ENCODE results near the gene IMMP2L. TPM values are rescaled to one million over a fixed set of nuclear protein-coding genes. Genes with fewer than 3 reads are reported as not detected.

The IMMP2L gene
- total RNA-seq, 1 donor from 2014 or later = 21.5 TPM

DNA sequence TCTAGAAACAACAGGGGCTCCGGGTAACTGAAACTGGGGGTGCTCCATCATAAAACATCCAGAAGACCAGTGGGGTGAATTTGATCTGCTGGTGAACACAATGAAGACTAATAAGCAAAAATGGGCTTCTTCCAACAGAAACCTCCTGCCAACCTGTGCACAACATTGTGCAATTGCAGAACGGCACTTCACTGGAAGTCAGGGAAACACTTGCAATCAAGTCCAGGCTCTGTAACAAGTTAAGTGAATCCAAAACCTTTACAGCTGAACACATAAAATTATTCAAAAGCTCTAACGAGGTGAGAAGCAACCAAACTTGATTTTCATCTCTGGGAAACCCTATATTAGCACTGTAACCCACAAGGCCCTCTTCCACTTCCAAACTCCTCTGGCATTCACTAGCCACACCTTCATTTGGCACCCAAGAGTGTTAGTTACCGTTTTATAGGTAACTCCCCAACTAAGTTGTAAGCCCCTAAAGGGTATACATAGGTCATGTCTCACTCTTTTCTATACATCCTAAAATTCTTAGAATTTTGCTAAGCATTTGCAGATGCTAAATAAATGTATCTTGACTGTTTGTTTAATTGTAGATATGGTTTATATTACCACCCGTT, 22.0 kb downstream of the IMMP2L start:
- Histone ChIP-seq H3K4me3 (no peak overlapping the region), H3K27me3 (no peaks in the 10 kb centered on the region), H3K4me2 (no peak overlapping the region), H3K36me3 (no peaks in the 10 kb centered on the region), H2AFZ (replicated peaks) (no peak overlapping the region), H3K9me3 (ENCODE audit: low read depth) (no peaks in the 10 kb centered on the region), H4K20me1 (ENCODE audit: low read depth) (no peaks in the 10 kb centered on the region), H3K27ac (no peak overlapping the region), H3K79me2 (ENCODE audit: low read depth) (no peaks in the 10 kb centered on the region), H3K9ac (no peak overlapping the region), H3K4me1 (peaks cover 8% of the 10 kb centered on the region), H3F3A (ENCODE audit: low read depth) (no peaks in the 10 kb centered on the region)
- Mint-ChIP-seq H3K9me3 (no peaks in the 10 kb centered on the region), H3K27me3 (ENCODE audit: insufficient read depth, low read depth) (no peaks in the 10 kb centered on the region), H3K36me3 (no peaks in the 10 kb centered on the region), H3K4me1 (peaks cover 5% of the 10 kb centered on the region), H3K27ac (no peak overlapping the region), H3K4me3 (no peak overlapping the region)
- TF ChIP-seq EZH2phosphoT487 (IDR thresholded peaks at IDR 0.05) = no peak
- no peak for TF ChIP-seq CTCF (IDR thresholded peaks at IDR 0.05)
- TF ChIP-seq EZH2 (IDR thresholded peaks at IDR 0.05) = no peak
- DNase-seq (ENCODE audit: low spot score) = no peak

DNA sequence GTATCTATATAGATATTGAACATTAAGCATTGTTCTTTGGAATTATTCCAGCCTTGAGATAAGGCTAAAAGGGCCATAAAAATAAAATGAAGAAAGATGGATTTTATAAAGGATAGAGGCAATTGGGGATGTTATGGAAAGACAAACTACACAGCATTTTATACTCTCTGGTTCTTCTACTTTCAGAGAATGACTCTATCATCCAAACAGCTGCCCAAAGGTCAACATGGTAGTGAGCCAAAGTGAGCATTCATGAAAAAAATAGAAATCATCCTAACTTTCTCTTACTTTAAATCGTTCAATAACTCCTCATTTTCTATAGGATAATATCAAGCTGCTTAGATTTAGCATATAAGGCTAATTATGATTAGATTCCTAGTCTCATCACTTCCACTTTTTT, 25.2 kb downstream of the IMMP2L start:
- Histone ChIP-seq H3K27me3 (no peaks in the 10 kb centered on the region), H3K9ac (no peak overlapping the region), H3K4me1 (peaks cover 15% of the 10 kb centered on the region), H3K27ac (no peak overlapping the region), H3K9me3 (ENCODE audit: low read depth) (no peaks in the 10 kb centered on the region), H3K36me3 (no peaks in the 10 kb centered on the region), H3K79me2 (ENCODE audit: low read depth) (no peaks in the 10 kb centered on the region), H3F3A (ENCODE audit: low read depth) (no peaks in the 10 kb centered on the region), H3K4me3 (no peak overlapping the region), H2AFZ (replicated peaks) (no peak overlapping the region), H4K20me1 (ENCODE audit: low read depth) (no peaks in the 10 kb centered on the region), H3K4me2 (no peak overlapping the region)
- Mint-ChIP-seq H3K27ac (no peak overlapping the region), H3K9me3 (no peaks in the 10 kb centered on the region), H3K4me1 (peaks cover 5% of the 10 kb centered on the region), H3K27me3 (ENCODE audit: insufficient read depth, low read depth) (peaks cover 2% of the 10 kb centered on the region), H3K36me3 (no peaks in the 10 kb centered on the region), H3K4me3 (no peak overlapping the region)
- TF ChIP-seq EZH2 (IDR thresholded peaks at IDR 0.05) = no peak
- no peak for TF ChIP-seq CTCF (IDR thresholded peaks at IDR 0.05)
- no peak for TF ChIP-seq EZH2phosphoT487 (IDR thresholded peaks at IDR 0.05)
- DNase-seq (ENCODE audit: low spot score) = no peak

GRCh38 chr7:111535142-111535870, 27.0 kb downstream of the IMMP2L start:
- no peak overlapping the region for H3K9ac ChIP-seq
- no peaks in the 10 kb centered on the region for H3K9me3 ChIP-seq (ENCODE audit: low read depth)
- no peaks in the 10 kb centered on the region for H3K36me3 ChIP-seq
- DNase-seq (ENCODE audit: low spot score) = peak; percentile 11
- no peak overlapping the region for H3K4me3 ChIP-seq
- TF ChIP-seq EZH2phosphoT487 (IDR thresholded peaks at IDR 0.05) (peak; percentile 30), CTCF (IDR thresholded peaks at IDR 0.05) (no peak)
- no peak overlapping the region for H3K27ac ChIP-seq
- H4K20me1 ChIP-seq (ENCODE audit: low read depth) = no peaks in the 10 kb centered on the region
- no peaks in the 10 kb centered on the region for H3F3A ChIP-seq (ENCODE audit: low read depth)
- peaks cover 2% of the 10 kb centered on the region for H3K27me3 Mint-ChIP-seq (ENCODE audit: insufficient read depth, low read depth)
- H3K36me3 Mint-ChIP-seq = no peaks in the 10 kb centered on the region
- peaks cover 15% of the 10 kb centered on the region for H3K4me1 ChIP-seq
- no peak overlapping the region for H3K4me3 Mint-ChIP-seq
- no peaks in the 10 kb centered on the region for H3K79me2 ChIP-seq (ENCODE audit: low read depth)
- H3K4me2 ChIP-seq = peak overlapping the region; percentile 36
- no peak overlapping the region for H3K27ac Mint-ChIP-seq
- no peaks in the 10 kb centered on the region for H3K9me3 Mint-ChIP-seq
- H2AFZ ChIP-seq (replicated peaks) = no peak overlapping the region
- peaks cover 5% of the 10 kb centered on the region for H3K4me1 Mint-ChIP-seq
- H3K27me3 ChIP-seq = no peaks in the 10 kb centered on the region
